HG03439 (cell line): ENCODE results near the gene SLC2A4.
"Not testable (repeated sequence)": the region's sequence is repeated elsewhere in the genome, so short reads cannot be mapped to it uniquely, and the experiment has no call there.

Source experiments
- ATAC-seq: cut with Tn5 transposase; IDR thresholded peaks from one replicate; pipeline ENCODE4 v1.9.1; 2021; ENCODE audit warnings: mild to moderate bottlenecking, moderate library complexity; ENCODE audit not compliant: unreplicated experiment

The SLC2A4 gene

GRCh38 chr17:7281074-7281952 is at the start of gene SLC2A4:
Gene SLC2A4 (plus strand): TSS chr17:7281718. CDS start chr17:7281935, 217 bp downstream.
- ATAC-seq: peak; percentile 48

- no peak for ATAC-seq
These were observed 49.4 kb upstream of the SLC2A4 start for GRCh38 chr17:7232114-7232513.

- no peak for ATAC-seq
These were observed 47.8 kb upstream of the SLC2A4 start for GRCh38 chr17:7233701-7234082.

- ATAC-seq: peak; percentile 46
These were observed 47.2 kb upstream of the SLC2A4 start, which contains the start of gene DVL2 for GRCh38 chr17:7234083-7234951. Gene DVL2 (minus strand): TSS chr17:7234517. CDS start chr17:7234262, 255 bp downstream.

- ATAC-seq: no peak
These were observed 45.5 kb upstream of the SLC2A4 start for GRCh38 chr17:7235693-7236665.

GRCh38 chr17:7236808-7237207 is 44.7 kb upstream of the SLC2A4 start:
- no peak for ATAC-seq

- no peak for ATAC-seq
These were observed 44.2 kb upstream of the SLC2A4 start for GRCh38 chr17:7237266-7237760.

- no peak for ATAC-seq
These were observed 43.6 kb upstream of the SLC2A4 start for GRCh38 chr17:7237761-7238419.

GRCh38 chr17:7238420-7239090 is 43.0 kb upstream of the SLC2A4 start:
- no peak for ATAC-seq

- ATAC-seq: peak; percentile 54
These were observed 42.2 kb upstream of the SLC2A4 start, which contains the start of gene PHF23 for GRCh38 chr17:7239091-7240027. Gene PHF23 (minus strand): TSS chr17:7239457. CDS start chr17:7239279, 178 bp downstream.

- ATAC-seq: no peak
These were observed 41.1 kb upstream of the SLC2A4 start for GRCh38 chr17:7240375-7240774.

GRCh38 chr17:7241090-7241733 is 40.3 kb upstream of the SLC2A4 start:
- ATAC-seq: no peak

GRCh38 chr17:7241783-7242716 is 39.5 kb upstream of the SLC2A4 start, which contains the start of gene GABARAP:
Gene GABARAP (minus strand): TSS chr17:7242449. CDS start chr17:7242330, 119 bp downstream.
- ATAC-seq: peak; percentile 30

- peak; percentile 41 for ATAC-seq
These were observed 38.6 kb upstream of the SLC2A4 start for GRCh38 chr17:7242717-7243452.

GRCh38 chr17:7243453-7243729 is 38.1 kb upstream of the SLC2A4 start:
- no peak for ATAC-seq

- not testable (repeated sequence) for ATAC-seq
These were observed 37.7 kb upstream of the SLC2A4 start for GRCh38 chr17:7243838-7244237.
